Panc1 (cell line): Measurements from ENCODE around the gene MRPL14. TPM values are rescaled to one million over a fixed set of nuclear protein-coding genes. Genes with fewer than 3 reads are reported as not detected.
A peak's percentile ranks its signal among the peaks of the same experiment; 100 is the strongest.

Source experiments
- ATAC-seq: fragments of 200-7000 bp; cut with Tn5 transposase; 2 replicates; pipeline ENCODE4 v1.9.1; 2020; ENCODE audit warnings: mild to moderate bottlenecking, moderate library complexity
- BruUV-seq: library from RNA; stranded (reverse); fragments of 400-500 nt; replicated peaks from 2 replicates; lab custom pipeline; 2021; lab: Mats Ljungman, UMichigan
- CTCF ChIA-PET: fragments of 300-600 bp; sonication (Branson Sonifier 250); formaldehyde crosslinking; loops from one replicate; lab custom pipeline; 2022; ENCODE audit warnings: antibody characterized with exemption; lab: Charles Lee
- POLR2A ChIA-PET: fragments of 300-600 bp; sonication (Branson Sonifier 250); formaldehyde crosslinking; loops from one replicate; lab custom pipeline; 2022; ENCODE audit warnings: antibody characterized with exemption; lab: Charles Lee
- DNase-seq: peaks from one replicate; pipeline ENCODE4 v3.0.0-alpha.2; 2010; ENCODE audit warnings: low read depth, low spot score
- H3K27ac ChIP-seq: 2 replicates; pipeline ENCODE4 v1.5.1; 2011; ENCODE audit warnings: mild to moderate bottlenecking, low read length, inconsistent platforms
- H3K27me3 ChIP-seq: fragments of 200-500 bp; sonication (Bioruptor generic); 2 replicates; pipeline ENCODE4 v1.6.0; 2014; ENCODE audit warnings: low read length, inconsistent platforms; ENCODE audit not compliant: control insufficient read depth, insufficient read depth
- H3K36me3 ChIP-seq: fragments of 200-500 bp; sonication (Bioruptor generic); 2 replicates; pipeline ENCODE4 v1.5.1; 2014; ENCODE audit warnings: inconsistent platforms, mild to moderate bottlenecking, low read length, moderate library complexity; ENCODE audit not compliant: control insufficient read depth, insufficient read depth
- H3K4me1 ChIP-seq: 2 replicates; pipeline ENCODE4 v1.5.1; 2011; ENCODE audit warnings: inconsistent platforms, mild to moderate bottlenecking, low read length, moderate library complexity; ENCODE audit not compliant: control insufficient read depth, insufficient read depth
- H3K4me3 ChIP-seq, 2 experiments: 2 replicates each; pipeline ENCODE4 v1.5.1; 2011 to 2012; ENCODE audit warnings: low read depth in 2 of 2, low read length in 2 of 2, mild to moderate bottlenecking in 2 of 2, inconsistent platforms in 1 of 2, moderate library complexity in 1 of 2
- H3K9me3 ChIP-seq: fragments of 200-500 bp; sonication (Bioruptor generic); 2 replicates; pipeline ENCODE4 v1.5.1; 2014; ENCODE audit warnings: low read depth, mild to moderate bottlenecking, inconsistent platforms, low read length, moderate library complexity; ENCODE audit not compliant: control insufficient read depth, insufficient read depth
- CTCF ChIP-seq: fragments of 450-650 bp; IDR thresholded peaks from 2 replicates; pipeline ENCODE4 v1.5.1; 2017; ENCODE audit warnings: mild to moderate bottlenecking
- POLR2AphosphoS5 ChIP-seq: IDR thresholded peaks from 2 replicates; pipeline ENCODE4 v1.6.1; 2012; ENCODE audit warnings: mild to moderate bottlenecking, low read depth, low read length, moderate library complexity
- REST ChIP-seq, 2 experiments: IDR thresholded peaks; 2 replicates each; pipeline ENCODE4 v1.6.1; 2011 to 2012; ENCODE audit warnings: low read depth in 2 of 2, control low read depth in 1 of 2, low read length in 1 of 2, mild to moderate bottlenecking in 1 of 2, moderate library complexity in 1 of 2; ENCODE audit not compliant: insufficient read depth in 1 of 2
- SIN3A ChIP-seq: IDR thresholded peaks from 2 replicates; pipeline ENCODE4 v1.6.1; 2012; ENCODE audit warnings: low read depth, mild to moderate bottlenecking, low read length, moderate library complexity, borderline replicate concordance; ENCODE audit not compliant: insufficient read depth
- TCF7L2 ChIP-seq: IDR thresholded peaks from 2 replicates; pipeline ENCODE4 v1.6.1; 2011; ENCODE audit warnings: mild to moderate bottlenecking, low read depth, low read length, inconsistent platforms
- in situ Hi-C: cut with HindIII; loops from 2 replicates; pipeline ENCODE4 v1.10.0; 2016; ENCODE audit warnings: low sequenced_read_pairs, low pct_unique_long_range_greater_than_20kb
- intact Hi-C: fragments of 100-400 bp; cut with micrococcal nuclease; formaldehyde crosslinking; loops from one replicate; pipeline ENCODE4 v1.10.0; 2022; ENCODE audit not compliant: unreplicated experiment
- total RNA-seq: library from RNA; stranded (reverse); gene quantifications from one replicate; pipeline ENCODE4 v1.2.1, GENCODE V29; 2021; ENCODE audit not compliant: unreplicated experiment

The MRPL14 gene
- total RNA-seq, 1 experiment from 2014 or later = 82.0 TPM

GRCh38 chr6:44128020-44128917 is 1.0 kb upstream of the MRPL14 start:
- peaks cover 28% of the 10 kb centered on the region for H3K4me1 ChIP-seq
- no TSS peak for BruUV-seq
- H3K27me3 ChIP-seq = no peaks in the 10 kb centered on the region
- TF ChIP-seq TCF7L2 = no peak
- TF ChIP-seq CTCF = no peak
- no peak for TF ChIP-seq POLR2AphosphoS5
- TF ChIP-seq REST (IDR thresholded peaks at IDR 0.05; ENCODE audit: insufficient read depth in 1 of 2, low read depth in 2 of 2, low read length in 1 of 2) = no peak
- TF ChIP-seq SIN3A = no peak
- peak; percentile 75 for ATAC-seq
- in situ Hi-C loops (no loop called here), intact Hi-C loops (no loop called here)
- peak overlapping the region; percentile 76 for H3K27ac ChIP-seq
- H3K9me3 ChIP-seq = no peaks in the 10 kb centered on the region
- POLR2A ChIA-PET = interaction anchor here (0.7 kb wide), 2 partner anchors 127 to 223 kb away, joined by 3 to 4 read pairs; no protein-coding TSS in a partner anchor
- peak overlapping the region; percentile 70 to 76 for H3K4me3 ChIP-seq
- CTCF ChIA-PET = no interaction called here
- peaks cover 4% of the 10 kb centered on the region; the same call in 1 of the 2 replicates for H3K36me3 ChIP-seq
- DNase-seq = no peak

- CTCF ChIA-PET = no interaction called here
- intact Hi-C loops = no loop called here
- POLR2A ChIA-PET = no interaction called here
Observed at GRCh38 chr6:44126320-44127149, 717 bp downstream of the MRPL14 start.

More at GRCh38 chr6:44126320-44127149, 717 bp downstream of the MRPL14 start:
- ATAC-seq (peak; percentile 57), DNase-seq (no peak)
- H3K27ac ChIP-seq = peak overlapping the region; percentile 88
- H3K9me3 ChIP-seq = no peaks in the 10 kb centered on the region
- in situ Hi-C loops = no loop called here
- BruUV-seq = TSS peak; percentile 71
- TF ChIP-seq SIN3A = no peak; the same call in 1 of the 2 replicates
- TF ChIP-seq POLR2AphosphoS5 = no peak
- TF ChIP-seq CTCF = no peak
- no peak for TF ChIP-seq REST (IDR thresholded peaks at IDR 0.05; ENCODE audit: insufficient read depth in 1 of 2, low read depth in 2 of 2, low read length in 1 of 2)
- H3K27me3 ChIP-seq = no peaks in the 10 kb centered on the region
- H3K4me1 ChIP-seq = peaks cover 36% of the 10 kb centered on the region
- H3K36me3 ChIP-seq = peaks cover 4% of the 10 kb centered on the region; the same call in 1 of the 2 replicates
- H3K4me3 ChIP-seq = peak overlapping the region; percentile 81 to 96
